ENCODE results near the gene USH2A.

USH2A gene

DNA sequence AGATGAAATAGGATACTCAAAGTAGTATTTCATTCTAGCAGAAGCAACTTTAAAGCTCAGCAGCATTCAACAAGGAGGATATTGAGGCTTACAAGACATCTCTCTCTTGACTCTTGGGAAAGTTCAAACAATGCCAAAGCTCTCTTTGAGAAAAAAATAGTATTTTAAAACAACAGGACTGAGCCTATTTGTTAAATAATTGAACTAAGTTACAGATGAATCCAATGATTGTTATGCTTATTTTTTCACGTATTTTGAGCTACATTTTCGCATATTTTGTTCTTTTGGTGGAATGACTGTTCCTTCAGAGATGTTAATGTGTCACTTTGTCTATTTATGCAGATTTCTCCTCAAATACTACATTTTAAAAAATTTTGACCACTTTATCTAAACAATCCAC lies 655.5 kb downstream of the USH2A start:
- intact Hi-C loops (cut with micrococcal nuclease), result no loop called here
- no peak overlapping the region for H3K27ac Mint-ChIP-seq
- no peaks in the 10 kb centered on the region for H3K36me3 Mint-ChIP-seq (ENCODE audit: low read depth)
- no peaks in the 10 kb centered on the region for H3K27me3 Mint-ChIP-seq
- no peaks in the 10 kb centered on the region for H3K4me1 Mint-ChIP-seq (ENCODE audit: low read depth)
- peaks cover 9% of the 10 kb centered on the region for H3K9me3 Mint-ChIP-seq
- H3K4me3 Mint-ChIP-seq, result no peak overlapping the region

DNA sequence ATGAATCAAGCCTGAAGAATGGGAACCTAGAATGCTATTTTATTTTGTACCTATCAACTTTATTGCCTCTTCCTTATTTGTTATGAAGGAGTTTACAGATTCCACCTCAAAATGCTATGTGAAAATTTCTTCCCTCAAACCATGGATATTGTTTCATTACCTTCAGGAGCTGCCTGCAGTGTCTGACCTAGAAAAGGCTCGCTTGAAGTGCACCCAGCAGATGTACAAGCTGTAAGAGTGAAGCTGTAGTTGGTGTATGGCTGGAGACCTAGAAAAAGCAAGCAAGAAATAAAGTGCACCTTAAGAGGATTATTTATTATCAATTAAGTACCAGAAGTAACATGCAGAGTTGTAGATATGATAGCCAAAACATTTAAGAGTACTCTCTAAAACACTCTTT lies 656.7 kb downstream of the USH2A start:
- Mint-ChIP-seq H3K4me3 (no peak overlapping the region), H3K4me1 (ENCODE audit: low read depth) (no peaks in the 10 kb centered on the region), H3K27ac (no peak overlapping the region), H3K27me3 (no peaks in the 10 kb centered on the region), H3K36me3 (ENCODE audit: low read depth) (no peaks in the 10 kb centered on the region), H3K9me3 (peaks cover 9% of the 10 kb centered on the region)
- intact Hi-C loops (cut with micrococcal nuclease), result no loop called here

DNA sequence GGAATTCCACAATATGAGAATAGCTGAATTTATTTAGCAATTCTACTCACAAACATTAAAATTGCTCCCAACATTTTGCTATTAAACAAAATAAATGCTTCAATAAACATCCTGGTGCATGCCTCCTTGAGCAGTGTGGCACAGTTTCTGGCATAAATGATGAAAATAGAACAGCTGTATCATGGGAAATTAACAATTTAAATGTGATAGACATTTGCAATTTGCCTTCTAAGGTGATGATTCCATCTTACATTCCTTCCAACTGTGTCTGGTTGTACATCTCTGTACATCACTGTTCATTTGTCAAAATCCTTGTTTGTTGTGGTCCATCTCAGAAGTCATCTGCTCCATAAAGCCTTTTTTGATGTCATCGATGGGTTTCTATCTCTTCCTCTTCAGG lies 657.4 kb downstream of the USH2A start:
- Mint-ChIP-seq H3K4me1 (ENCODE audit: low read depth) (no peaks in the 10 kb centered on the region), H3K36me3 (ENCODE audit: low read depth) (no peaks in the 10 kb centered on the region), H3K9me3 (peaks cover 9% of the 10 kb centered on the region), H3K27ac (no peak overlapping the region), H3K27me3 (no peaks in the 10 kb centered on the region), H3K4me3 (no peak overlapping the region)
- intact Hi-C loops (cut with micrococcal nuclease), result no loop called here

DNA sequence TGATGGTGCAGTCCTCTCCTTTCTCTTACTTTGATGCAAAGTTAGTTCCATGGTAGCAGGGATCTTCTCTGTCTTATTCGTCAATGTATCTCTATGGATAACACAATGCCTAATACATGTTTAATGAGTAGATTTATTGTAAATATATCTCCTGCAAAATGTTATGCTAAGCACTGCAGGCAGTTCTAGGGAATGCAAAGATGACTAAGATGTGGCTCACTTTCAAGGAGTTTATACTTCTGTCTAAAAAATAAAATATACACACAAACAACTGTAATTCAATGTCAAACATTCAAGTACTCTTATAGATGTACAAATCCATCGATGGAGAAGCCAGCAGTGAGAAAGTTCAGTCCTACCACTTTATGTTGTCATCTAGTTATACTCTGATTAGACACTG lies 661.8 kb downstream of the USH2A start:
- no peaks in the 10 kb centered on the region for H3K4me1 Mint-ChIP-seq (ENCODE audit: low read depth)
- intact Hi-C loops (cut with micrococcal nuclease), result no loop called here
- H3K9me3 Mint-ChIP-seq, result peaks cover 18% of the 10 kb centered on the region

DNA sequence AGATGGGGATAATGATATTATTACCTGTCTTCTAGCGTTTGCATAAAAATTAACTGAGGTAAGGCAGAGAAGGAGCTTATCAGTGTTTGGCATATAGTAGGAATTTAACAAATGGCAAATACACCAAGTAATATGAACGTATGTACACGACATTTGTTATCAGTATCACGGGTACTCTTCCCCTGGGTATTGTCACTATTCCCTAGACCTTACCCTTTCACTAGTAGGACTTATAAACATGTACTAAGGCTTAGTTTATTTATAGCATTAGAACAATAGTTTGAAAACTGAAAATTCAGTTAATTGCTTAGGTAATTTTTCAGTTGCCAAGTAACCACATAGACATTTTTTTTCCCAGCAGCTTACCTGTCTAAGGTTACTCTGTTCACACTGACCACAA lies 669.1 kb downstream of the USH2A start:
- H3K27me3 Mint-ChIP-seq, result no peaks in the 10 kb centered on the region
- H3K4me3 Mint-ChIP-seq, result no peak overlapping the region
- H3K27ac Mint-ChIP-seq, result no peak overlapping the region
- no peaks in the 10 kb centered on the region for H3K36me3 Mint-ChIP-seq (ENCODE audit: low read depth)
- intact Hi-C loops (cut with micrococcal nuclease), result no loop called here
- no peaks in the 10 kb centered on the region for H3K4me1 Mint-ChIP-seq (ENCODE audit: low read depth)
- H3K9me3 Mint-ChIP-seq, result no peaks in the 10 kb centered on the region

More for the DNA sequence above, 661.8 kb downstream of the USH2A start:
- Mint-ChIP-seq H3K36me3 (ENCODE audit: low read depth) (no peaks in the 10 kb centered on the region), H3K4me3 (no peak overlapping the region), H3K27me3 (no peaks in the 10 kb centered on the region), H3K27ac (no peak overlapping the region)

DNA sequence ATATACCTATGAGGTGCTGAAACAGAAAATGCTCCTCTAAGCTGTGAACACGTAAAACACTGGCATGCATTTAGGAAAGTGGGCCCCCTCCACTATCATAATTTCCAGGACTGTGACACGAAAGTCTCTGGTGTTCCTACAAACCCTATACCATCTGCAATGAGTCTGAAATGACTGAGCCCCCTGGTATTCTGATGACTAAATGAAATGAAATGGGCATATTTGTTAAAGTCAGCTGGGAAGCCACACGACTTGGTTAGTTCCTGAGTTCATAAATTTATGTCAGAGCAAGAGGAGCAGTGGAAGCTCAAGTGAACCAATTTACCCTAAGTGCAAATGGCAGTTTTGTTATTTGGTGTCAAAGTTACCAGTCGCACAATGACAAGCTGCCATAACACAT lies 673.8 kb downstream of the USH2A start:
- no peaks in the 10 kb centered on the region for H3K4me1 Mint-ChIP-seq (ENCODE audit: low read depth)
- no peaks in the 10 kb centered on the region for H3K9me3 Mint-ChIP-seq
- no peaks in the 10 kb centered on the region for H3K36me3 Mint-ChIP-seq (ENCODE audit: low read depth)
- intact Hi-C loops (cut with micrococcal nuclease), result no loop called here
- H3K27ac Mint-ChIP-seq, result no peak overlapping the region
- no peak overlapping the region for H3K4me3 Mint-ChIP-seq
- H3K27me3 Mint-ChIP-seq, result no peaks in the 10 kb centered on the region

DNA sequence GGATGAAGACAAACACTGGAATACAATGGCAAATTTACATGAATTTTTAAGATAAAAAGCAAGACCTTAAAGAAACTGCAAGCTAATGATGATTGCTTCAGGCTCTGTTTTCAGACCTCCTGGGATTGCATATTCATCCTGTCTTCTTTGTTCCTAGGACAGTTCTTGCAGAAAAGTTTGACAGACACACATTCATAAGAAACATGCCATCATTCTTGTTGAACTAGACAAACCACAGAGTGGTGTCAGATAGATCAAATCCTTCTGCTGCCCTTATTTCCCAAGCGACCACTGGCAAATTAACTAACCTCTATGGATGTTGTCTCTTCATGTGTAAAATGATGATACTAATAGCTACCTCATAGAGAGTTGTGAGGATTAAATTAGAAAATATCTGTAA lies 674.8 kb downstream of the USH2A start:
- H3K27ac Mint-ChIP-seq, result no peak overlapping the region
- no peaks in the 10 kb centered on the region for H3K9me3 Mint-ChIP-seq
- no peaks in the 10 kb centered on the region for H3K4me1 Mint-ChIP-seq (ENCODE audit: low read depth)

DNA sequence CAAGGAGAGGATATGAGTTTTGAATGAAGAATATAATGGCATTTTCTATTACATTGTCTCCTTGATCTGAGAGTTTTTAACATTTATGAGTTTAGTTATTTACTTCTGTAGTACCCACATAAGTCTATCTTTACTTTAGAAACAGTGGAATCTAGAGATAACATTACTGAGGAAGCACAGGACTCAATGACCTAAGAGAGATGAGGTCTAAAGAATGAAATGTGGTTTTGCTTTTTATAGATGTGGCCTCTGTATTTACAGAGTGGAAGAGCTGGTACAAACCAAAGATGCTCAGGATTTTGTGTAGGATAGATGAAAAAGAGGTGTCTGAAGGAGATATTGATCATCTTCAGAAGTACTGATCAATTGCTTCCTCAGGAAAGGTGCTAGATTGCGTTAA lies 678.8 kb downstream of the USH2A start:
- H3K27ac Mint-ChIP-seq, result no peak overlapping the region
- no peaks in the 10 kb centered on the region for H3K4me1 Mint-ChIP-seq (ENCODE audit: low read depth)
- no peaks in the 10 kb centered on the region for H3K9me3 Mint-ChIP-seq

More for the DNA sequence above, 674.8 kb downstream of the USH2A start:
- H3K36me3 Mint-ChIP-seq (ENCODE audit: low read depth), result no peaks in the 10 kb centered on the region
- no peak overlapping the region for H3K4me3 Mint-ChIP-seq
- H3K27me3 Mint-ChIP-seq, result no peaks in the 10 kb centered on the region
- intact Hi-C loops (cut with micrococcal nuclease), result no loop called here

DNA sequence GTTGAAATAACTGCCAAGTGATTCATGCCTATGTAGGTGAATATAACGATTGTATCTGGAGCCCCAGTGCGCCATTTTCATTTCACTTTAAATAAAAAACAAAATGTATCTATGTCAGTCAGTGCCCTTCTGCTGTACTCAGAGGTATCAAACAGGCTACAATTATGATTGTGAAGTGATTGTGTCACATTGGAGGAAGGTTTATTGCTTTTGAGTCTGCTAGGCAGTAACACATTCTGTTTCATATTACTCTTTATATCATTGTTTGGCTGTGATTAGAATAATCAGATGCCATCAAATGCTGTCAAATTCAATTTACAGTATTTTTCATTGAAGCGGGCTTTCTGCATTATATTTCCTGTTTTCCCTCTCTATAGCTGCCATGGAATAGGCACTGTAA lies 684.2 kb downstream of the USH2A start:
- Mint-ChIP-seq H3K4me1 (ENCODE audit: low read depth) (no peaks in the 10 kb centered on the region), H3K36me3 (ENCODE audit: low read depth) (no peaks in the 10 kb centered on the region), H3K9me3 (no peaks in the 10 kb centered on the region), H3K27me3 (no peaks in the 10 kb centered on the region), H3K4me3 (no peak overlapping the region), H3K27ac (no peak overlapping the region)
- intact Hi-C loops (cut with micrococcal nuclease), result no loop called here

More for the DNA sequence above, 678.8 kb downstream of the USH2A start:
- no peaks in the 10 kb centered on the region for H3K27me3 Mint-ChIP-seq
- intact Hi-C loops (cut with micrococcal nuclease), result no loop called here
- H3K4me3 Mint-ChIP-seq, result no peak overlapping the region
- H3K36me3 Mint-ChIP-seq (ENCODE audit: low read depth), result no peaks in the 10 kb centered on the region

DNA sequence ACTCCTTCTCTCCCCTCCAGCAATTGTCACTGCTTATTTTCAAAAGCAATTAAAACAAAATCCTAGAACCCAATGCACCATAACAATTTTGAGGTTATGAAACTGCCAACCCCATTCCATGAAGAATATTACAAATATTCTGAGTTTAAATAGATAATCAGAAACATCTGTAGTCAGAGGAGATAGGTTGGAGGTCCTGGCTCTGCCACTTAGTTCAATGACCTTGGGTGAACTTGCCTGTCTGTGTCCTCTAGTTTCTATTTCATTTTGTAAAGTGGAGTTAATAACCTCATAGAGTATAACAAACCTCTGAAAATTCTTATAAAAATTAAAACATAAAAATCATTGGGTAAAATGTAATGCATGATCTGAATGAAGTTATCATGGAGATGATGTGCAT lies 691.5 kb downstream of the USH2A start:
- peaks cover 8% of the 10 kb centered on the region for H3K9me3 Mint-ChIP-seq
- intact Hi-C loops (cut with micrococcal nuclease), result no loop called here
- H3K27ac Mint-ChIP-seq, result no peak overlapping the region
- no peaks in the 10 kb centered on the region for H3K4me1 Mint-ChIP-seq (ENCODE audit: low read depth)
- H3K4me3 Mint-ChIP-seq, result no peak overlapping the region
- H3K36me3 Mint-ChIP-seq (ENCODE audit: low read depth), result no peaks in the 10 kb centered on the region
- H3K27me3 Mint-ChIP-seq, result no peaks in the 10 kb centered on the region

DNA sequence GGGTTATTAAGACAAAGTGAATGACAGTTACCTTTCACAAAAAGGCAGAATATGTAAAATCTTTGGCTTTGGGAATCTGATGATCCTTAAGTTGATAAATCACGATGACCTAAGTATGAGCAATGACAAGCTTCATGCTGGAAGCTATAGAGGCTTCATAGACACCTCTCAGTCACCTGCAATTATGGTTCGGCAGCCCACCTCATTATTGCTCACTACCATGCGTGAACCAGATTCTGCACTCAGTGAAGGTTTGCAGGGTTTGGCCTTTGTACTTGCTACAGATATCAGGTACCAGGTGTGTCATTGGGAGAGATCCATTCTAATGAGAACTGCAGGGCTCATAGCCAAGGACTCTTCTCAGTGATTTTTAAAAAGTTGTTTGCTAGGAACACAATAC lies 692.6 kb downstream of the USH2A start:
- intact Hi-C loops (cut with micrococcal nuclease), result no loop called here
- peaks cover 8% of the 10 kb centered on the region for H3K9me3 Mint-ChIP-seq
- H3K4me1 Mint-ChIP-seq (ENCODE audit: low read depth), result no peaks in the 10 kb centered on the region
- H3K36me3 Mint-ChIP-seq (ENCODE audit: low read depth), result no peaks in the 10 kb centered on the region
- no peak overlapping the region for H3K4me3 Mint-ChIP-seq
- H3K27me3 Mint-ChIP-seq, result no peaks in the 10 kb centered on the region
- H3K27ac Mint-ChIP-seq, result no peak overlapping the region

DNA sequence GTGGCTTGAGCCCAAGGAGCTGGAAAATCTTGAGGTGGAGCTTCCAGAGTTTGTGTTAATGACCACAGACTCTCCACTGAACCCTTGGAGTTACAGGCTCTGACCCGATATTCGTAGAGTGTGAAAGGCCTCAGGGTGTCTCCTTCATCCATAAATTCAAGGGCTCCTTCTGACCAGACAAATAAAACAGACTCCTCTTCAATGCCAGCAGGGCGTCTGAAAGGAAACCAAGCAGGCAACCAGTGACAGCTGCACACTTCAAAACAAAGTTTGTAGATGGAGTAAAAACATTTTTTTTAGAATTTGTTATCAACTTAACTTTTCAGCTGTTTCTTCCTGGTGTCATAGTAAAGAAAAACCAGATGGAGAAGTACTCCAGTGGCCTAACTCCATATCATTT lies 695.1 kb downstream of the USH2A start:
- Mint-ChIP-seq H3K4me3 (no peak overlapping the region), H3K27me3 (no peaks in the 10 kb centered on the region), H3K27ac (no peak overlapping the region), H3K4me1 (ENCODE audit: low read depth) (no peaks in the 10 kb centered on the region), H3K36me3 (ENCODE audit: low read depth) (no peaks in the 10 kb centered on the region), H3K9me3 (peaks cover 7% of the 10 kb centered on the region)
- intact Hi-C loops (cut with micrococcal nuclease), result no loop called here

DNA sequence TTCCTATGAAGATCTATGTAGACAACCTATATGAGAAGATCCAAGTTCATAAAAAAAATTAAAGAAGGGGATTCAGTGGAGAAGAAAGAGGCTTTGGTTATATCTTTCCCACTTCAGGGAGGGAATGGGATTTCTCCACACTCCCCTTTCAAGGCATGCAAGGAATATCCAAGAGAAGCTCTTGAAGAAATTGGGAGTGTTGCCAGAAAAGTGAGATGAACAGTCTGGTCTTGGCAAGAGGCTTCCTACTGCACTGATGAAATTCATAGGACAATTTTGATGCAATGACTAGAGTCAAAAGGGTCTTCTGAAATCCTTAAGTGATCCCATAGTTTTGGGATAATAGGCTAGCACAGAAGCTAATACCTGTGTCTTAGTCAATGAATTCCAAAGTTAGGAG lies 703.1 kb downstream of the USH2A start:
- Mint-ChIP-seq H3K36me3 (ENCODE audit: low read depth) (no peaks in the 10 kb centered on the region), H3K27me3 (no peaks in the 10 kb centered on the region), H3K9me3 (no peaks in the 10 kb centered on the region), H3K4me1 (ENCODE audit: low read depth) (no peaks in the 10 kb centered on the region), H3K27ac (no peak overlapping the region), H3K4me3 (no peak overlapping the region)
- intact Hi-C loops (cut with micrococcal nuclease), result no loop called here

DNA sequence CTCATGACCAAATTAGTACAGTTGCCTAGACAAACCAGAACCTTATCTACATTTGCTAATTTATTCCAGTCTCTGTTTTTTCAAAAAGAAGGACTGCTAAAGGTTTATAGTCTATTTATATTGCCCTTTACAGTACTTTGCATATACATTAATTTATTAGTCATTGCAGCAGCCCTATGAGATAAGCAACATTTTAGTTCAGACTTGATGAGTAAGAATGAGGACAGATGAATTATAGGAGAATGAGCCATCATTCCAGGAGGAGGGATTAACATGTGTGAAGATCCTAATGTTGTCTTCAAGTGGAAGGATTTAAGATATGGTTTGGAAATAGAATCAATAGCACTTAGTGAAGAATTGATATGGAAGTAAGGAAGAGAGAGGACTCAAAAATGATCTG lies 703.7 kb downstream of the USH2A start:
- intact Hi-C loops (cut with micrococcal nuclease), result no loop called here
- Mint-ChIP-seq H3K9me3 (no peaks in the 10 kb centered on the region), H3K4me1 (ENCODE audit: low read depth) (no peaks in the 10 kb centered on the region), H3K4me3 (no peak overlapping the region), H3K27ac (no peak overlapping the region), H3K27me3 (no peaks in the 10 kb centered on the region), H3K36me3 (ENCODE audit: low read depth) (no peaks in the 10 kb centered on the region)

DNA sequence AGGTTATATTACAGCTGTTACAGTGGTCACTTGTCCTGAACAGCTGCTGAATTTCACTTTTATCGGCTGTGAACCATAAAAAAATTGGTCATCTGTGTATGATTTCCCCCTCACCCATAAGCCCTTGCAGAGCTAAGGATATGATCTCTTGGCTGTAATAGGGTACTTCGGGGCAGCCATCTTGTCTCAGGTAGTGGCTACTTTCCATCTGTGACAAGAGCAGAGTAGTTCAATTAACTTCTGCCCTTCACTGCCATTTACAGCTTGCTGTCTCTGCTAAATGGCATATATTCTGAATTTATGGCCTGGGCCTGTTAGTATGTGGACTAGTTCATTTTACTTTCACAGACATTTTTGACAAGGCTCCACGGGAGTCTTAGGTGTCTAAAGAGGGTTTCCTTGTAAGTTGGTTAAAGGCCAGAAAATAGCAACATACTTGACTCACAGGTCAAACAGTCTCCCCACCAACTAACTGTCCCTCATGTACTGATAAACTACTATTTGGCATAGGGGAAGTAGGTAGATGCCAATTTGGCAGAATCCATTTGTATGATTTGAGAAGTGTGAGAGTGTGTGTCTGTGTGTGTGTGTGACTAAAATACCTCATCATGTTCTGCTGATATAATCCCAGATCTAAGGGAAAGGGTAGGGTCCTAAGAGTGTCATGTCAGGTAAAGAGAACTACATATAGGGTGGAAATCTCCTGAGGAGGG lies 704.5 kb downstream of the USH2A start:
- Mint-ChIP-seq H3K4me1 (ENCODE audit: low read depth) (no peaks in the 10 kb centered on the region), H3K27ac (no peak overlapping the region), H3K9me3 (no peaks in the 10 kb centered on the region), H3K4me3 (no peak overlapping the region), H3K27me3 (no peaks in the 10 kb centered on the region), H3K36me3 (ENCODE audit: low read depth) (no peaks in the 10 kb centered on the region)
- intact Hi-C loops (cut with micrococcal nuclease), result no loop called here
